ENCODE results near the gene LINC00305.

GRCh38 chr18:64142904-64143303 lies 6.0 kb downstream of the LINC00305 start:
- no peak for TF ChIP-seq CTCF (IDR thresholded peaks at IDR 0.05; ENCODE audit: insufficient read depth, low read length, poor library complexity, severe bottlenecking)
- TF ChIP-seq EZH2phosphoT487 (conservative IDR thresholded peaks at IDR 0.05; ENCODE audit: low read length): no peak

All from SU-DHL-6 (cell line).